Fibroblast of gingiva (primary cell): ENCODE measurements around the gene ADRA1B.
A peak's percentile ranks its signal among the peaks of the same experiment; 100 is the strongest.
"Not testable (repeated sequence)": the region's sequence is repeated elsewhere in the genome, so short reads cannot be mapped to it uniquely, and the experiment has no call there.

Source experiments
- DNase-seq: peaks from one replicate; pipeline ENCODE4 v3.0.0-alpha.2; 2011; ENCODE audit warnings: low read depth

The ADRA1B gene

GRCh38 chr5:159969966-159970365 lies 53.7 kb downstream of the ADRA1B start:
- no peak for DNase-seq

GRCh38 chr5:159971038-159971437 lies 54.8 kb downstream of the ADRA1B start:
- peak; percentile 68 for DNase-seq

GRCh38 chr5:159971514-159971913 lies 55.2 kb downstream of the ADRA1B start:
- DNase-seq: no peak

GRCh38 chr5:159971931-159972461 lies 55.7 kb downstream of the ADRA1B start:
- no peak for DNase-seq

GRCh38 chr5:159972538-159973362 lies 56.5 kb downstream of the ADRA1B start:
- DNase-seq: no peak

- peak; percentile 92 for DNase-seq
Measured at GRCh38 chr5:159975462-159976019, 59.3 kb downstream of the ADRA1B start.

- DNase-seq: no peak
Measured at GRCh38 chr5:159976921-159977320, 60.6 kb downstream of the ADRA1B start.

GRCh38 chr5:159978358-159978757 lies 62.1 kb downstream of the ADRA1B start:
- DNase-seq: no peak

- DNase-seq: no peak
Measured at GRCh38 chr5:159982421-159983173, 66.3 kb downstream of the ADRA1B start.

GRCh38 chr5:159987031-159987674 lies 70.9 kb downstream of the ADRA1B start:
- peak; percentile 48 for DNase-seq

GRCh38 chr5:159990506-159990905 lies 74.2 kb downstream of the ADRA1B start:
- no peak for DNase-seq

- DNase-seq: no peak
Measured at GRCh38 chr5:159992566-159992965, 76.3 kb downstream of the ADRA1B start.

- no peak for DNase-seq
Measured at GRCh38 chr5:159993194-159993593, 76.9 kb downstream of the ADRA1B start.

- no peak for DNase-seq
Measured at GRCh38 chr5:159995907-159996306, 79.6 kb downstream of the ADRA1B start.

- DNase-seq: no peak
Measured at GRCh38 chr5:160001457-160001856, 85.2 kb downstream of the ADRA1B start.

- DNase-seq: no peak
Measured at GRCh38 chr5:160007514-160007913, 91.2 kb downstream of the ADRA1B start.

- not testable (repeated sequence) for DNase-seq
Measured at GRCh38 chr5:160008529-160008876, 92.2 kb downstream of the ADRA1B start.

GRCh38 chr5:160008877-160009590 lies 92.8 kb downstream of the ADRA1B start, which contains the start of gene TTC1:
Gene TTC1, plus strand, starts transcription at chr5:160009139. Its CDS starts 1,390 bp downstream, at chr5:160010529.
- peak; percentile 98 for DNase-seq

- DNase-seq: no peak
Measured at GRCh38 chr5:160009591-160009989, 93.3 kb downstream of the ADRA1B start.

GRCh38 chr5:160011471-160011870 lies 95.2 kb downstream of the ADRA1B start:
- DNase-seq: no peak

- DNase-seq: not testable (repeated sequence)
Measured at GRCh38 chr5:160014197-160014596, 97.9 kb downstream of the ADRA1B start.
